Measurements from ENCODE around the gene CCDC77.
"Not testable (repeated sequence)": the region's sequence is repeated elsewhere in the genome, so short reads cannot be mapped to it uniquely, and the experiment has no call there.

CCDC77 gene

GRCh38 chr12:401235-402028, at the start of gene CCDC77:
Gene CCDC77 (plus strand): TSS chr12:401644. CDS start chr12:409384, 7,740 bp downstream.
- DNase-seq (ENCODE audit: low spot score) = peak; percentile 95

- DNase-seq (ENCODE audit: low spot score) = no peak
Observed at GRCh38 chr12:356276-356988, 45.0 kb upstream of the CCDC77 start.

- no peak for DNase-seq (ENCODE audit: low spot score)
Observed at GRCh38 chr12:359091-359490, 42.4 kb upstream of the CCDC77 start.

- DNase-seq (ENCODE audit: low spot score) = no peak
Observed at GRCh38 chr12:366820-367219, 34.6 kb upstream of the CCDC77 start.

GRCh38 chr12:367972-368371, 33.5 kb upstream of the CCDC77 start:
- DNase-seq (ENCODE audit: low spot score) = no peak

GRCh38 chr12:370739-371485, 30.5 kb upstream of the CCDC77 start:
- DNase-seq (ENCODE audit: low spot score) = not testable (repeated sequence)

GRCh38 chr12:386651-387050, 14.8 kb upstream of the CCDC77 start:
- no peak for DNase-seq (ENCODE audit: low spot score)

GRCh38 chr12:388012-388411, 13.4 kb upstream of the CCDC77 start:
- DNase-seq (ENCODE audit: low spot score) = no peak

- DNase-seq (ENCODE audit: low spot score) = peak; percentile 31
Observed at GRCh38 chr12:388541-389141, 12.8 kb upstream of the CCDC77 start.

- peak; percentile 87 for DNase-seq (ENCODE audit: low spot score)
Observed at GRCh38 chr12:389142-390096, 12.0 kb upstream of the CCDC77 start, which contains the start of gene KDM5A. Gene KDM5A (minus strand): TSS chr12:389320. CDS start chr12:389091, 229 bp downstream.

- no peak for DNase-seq (ENCODE audit: low spot score)
Observed at GRCh38 chr12:400828-401227, 616 bp upstream of the CCDC77 start.

GRCh38 chr12:402029-402389, 565 bp downstream of the CCDC77 start:
- peak; percentile 48 for DNase-seq (ENCODE audit: low spot score)

- no peak for DNase-seq (ENCODE audit: low spot score)
Observed at GRCh38 chr12:414859-415258, 13.4 kb downstream of the CCDC77 start.

GRCh38 chr12:418432-418831, 17.0 kb downstream of the CCDC77 start:
- DNase-seq (ENCODE audit: low spot score) = no peak

- no peak for DNase-seq (ENCODE audit: low spot score)
Observed at GRCh38 chr12:422526-422925, 21.1 kb downstream of the CCDC77 start.

GRCh38 chr12:435737-436136, 34.3 kb downstream of the CCDC77 start:
- not testable (repeated sequence) for DNase-seq (ENCODE audit: low spot score)

- peak; percentile 29 for DNase-seq (ENCODE audit: low spot score)
Observed at GRCh38 chr12:442235-442884, 40.9 kb downstream of the CCDC77 start.

GRCh38 chr12:447141-447540, 45.7 kb downstream of the CCDC77 start:
- no peak for DNase-seq (ENCODE audit: low spot score)

- DNase-seq (ENCODE audit: low spot score) = no peak
Observed at GRCh38 chr12:449203-449602, 47.8 kb downstream of the CCDC77 start.

- DNase-seq (ENCODE audit: low spot score) = no peak
Observed at GRCh38 chr12:450438-450837, 49.0 kb downstream of the CCDC77 start.
